Measurements from ENCODE around the gene CLN5.

CLN5 gene

GRCh38 chr13:76991796-76992547 lies at the start of gene CLN5:
Gene CLN5, plus strand, starts transcription at chr13:76992081. Its CDS starts 18 bp downstream, at chr13:76992099.
- H3K36me3 ChIP-seq = peaks cover 13% of the 10 kb centered on the region
- H3K27ac ChIP-seq = peak within 1 kb of the TSS; percentile 84
- no peaks in the 10 kb centered on the region for H3K9me3 ChIP-seq
- peaks cover 16 to 17% of the 10 kb centered on the region in 2 experiments for H3K4me1 ChIP-seq (ENCODE audit: control insufficient read depth in 1 of 2, insufficient read depth in 1 of 2, low read depth in 1 of 2, low read length in 1 of 2)
- TF ChIP-seq CTCF (IDR thresholded peaks at IDR 0.05) = peak; percentile 63
- H3K27me3 ChIP-seq = peaks cover 14% of the 10 kb centered on the region
- H3K4me3 ChIP-seq (ENCODE audit: low read depth in 1 of 2, low read length in 1 of 2) = peak within 1 kb of the TSS; percentile 70 to 90

DNA sequence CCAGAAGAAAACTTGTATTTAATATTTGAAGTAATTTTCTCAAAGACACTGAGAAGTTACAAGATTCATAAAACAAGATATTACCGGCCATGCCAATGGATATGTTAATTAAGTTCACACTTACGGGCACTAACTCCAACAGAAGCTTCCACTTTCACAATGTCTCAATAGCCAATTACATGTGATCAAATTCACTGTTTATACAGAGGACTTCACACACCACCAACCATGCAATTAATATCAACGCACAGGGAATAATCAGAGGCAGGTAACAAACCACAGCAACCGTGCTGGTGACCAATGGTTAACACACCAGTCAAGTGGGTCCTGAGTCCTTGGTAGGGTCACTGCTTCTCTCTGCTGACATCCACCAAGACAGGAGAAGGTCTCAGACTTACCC lies 49.5 kb upstream of the CLN5 start:
- no peak for TF ChIP-seq CTCF (IDR thresholded peaks at IDR 0.05)
- H3K27me3 ChIP-seq = no peaks in the 10 kb centered on the region
- no peaks in the 10 kb centered on the region for H3K36me3 ChIP-seq
- peaks cover 8 to 12% of the 10 kb centered on the region in 2 experiments for H3K4me1 ChIP-seq (ENCODE audit: control insufficient read depth in 1 of 2, insufficient read depth in 1 of 2, low read depth in 1 of 2, low read length in 1 of 2)
- H3K27ac ChIP-seq = no peak overlapping the region
- no peak overlapping the region for H3K4me3 ChIP-seq (ENCODE audit: low read depth in 1 of 2, low read length in 1 of 2)
- H3K9me3 ChIP-seq = no peaks in the 10 kb centered on the region

DNA sequence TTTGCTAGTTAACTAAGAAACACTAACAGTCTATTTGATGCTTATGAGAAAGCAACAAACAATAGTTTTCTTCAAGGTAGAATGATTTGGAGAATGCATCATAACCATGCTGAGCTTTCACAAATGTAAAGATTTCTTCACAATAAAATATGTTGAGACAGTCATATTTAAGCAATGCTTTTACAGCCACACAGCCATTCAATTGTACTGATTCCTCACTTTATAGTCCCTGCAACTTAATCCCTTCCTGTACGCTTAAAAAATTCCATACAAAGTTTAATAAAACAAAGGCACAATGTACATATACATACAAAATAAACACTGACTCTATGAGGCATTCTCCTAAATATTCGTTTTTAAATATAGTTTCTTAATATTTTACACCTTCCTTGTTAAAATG lies 48.2 kb upstream of the CLN5 start:
- peaks cover 16 to 20% of the 10 kb centered on the region in 2 experiments for H3K4me1 ChIP-seq (ENCODE audit: control insufficient read depth in 1 of 2, insufficient read depth in 1 of 2, low read depth in 1 of 2, low read length in 1 of 2)

GRCh38 chr13:76944456-76944855 lies 47.4 kb upstream of the CLN5 start:
- Histone ChIP-seq H3K4me3 (ENCODE audit: low read depth in 1 of 2, low read length in 1 of 2) (no peak overlapping the region), H3K4me1 (ENCODE audit: control insufficient read depth in 1 of 2, insufficient read depth in 1 of 2, low read depth in 1 of 2, low read length in 1 of 2) (peaks cover 19 to 23% of the 10 kb centered on the region in 2 experiments)

More for the DNA sequence above, 48.2 kb upstream of the CLN5 start:
- Histone ChIP-seq H3K36me3 (no peaks in the 10 kb centered on the region), H3K9me3 (no peaks in the 10 kb centered on the region), H3K27ac (no peak overlapping the region), H3K27me3 (no peaks in the 10 kb centered on the region), H3K4me3 (ENCODE audit: low read depth in 1 of 2, low read length in 1 of 2) (no peak overlapping the region)
- no peak for TF ChIP-seq CTCF (IDR thresholded peaks at IDR 0.05)

GRCh38 chr13:76948149-76948548 lies 43.7 kb upstream of the CLN5 start, which contains the start of gene ACOD1:
Gene ACOD1, plus strand, starts transcription at chr13:76948511. Its CDS starts 48 bp downstream, at chr13:76948559.
- Histone ChIP-seq H3K9me3 (no peaks in the 10 kb centered on the region), H3K27me3 (peaks cover 15% of the 10 kb centered on the region), H3K4me3 (ENCODE audit: low read depth in 1 of 2, low read length in 1 of 2) (no peak within 1 kb of the TSS), H3K4me1 (ENCODE audit: control insufficient read depth in 1 of 2, insufficient read depth in 1 of 2, low read depth in 1 of 2, low read length in 1 of 2) (peaks cover 28 to 33% of the 10 kb centered on the region in 2 experiments), H3K36me3 (no peaks in the 10 kb centered on the region), H3K27ac (peak within 1 kb of the TSS; percentile 38)
- TF ChIP-seq CTCF (IDR thresholded peaks at IDR 0.05) = no peak

More at GRCh38 chr13:76944456-76944855, 47.4 kb upstream of the CLN5 start:
- Histone ChIP-seq H3K9me3 (no peaks in the 10 kb centered on the region), H3K27me3 (no peaks in the 10 kb centered on the region), H3K36me3 (no peaks in the 10 kb centered on the region), H3K27ac (no peak overlapping the region)
- TF ChIP-seq CTCF (IDR thresholded peaks at IDR 0.05) = no peak
